Effector memory CD4-positive, alpha-beta T cell (primary cell): ENCODE results near the gene COL21A1.

Source experiments
- DNase-seq, 3 donors: peaks; one replicate each; pipeline ENCODE4 v3.0.0-alpha.2; 2020
- H3K27ac ChIP-seq: 2 replicates; pipeline ENCODE4 v1.7.0; 2013; ENCODE audit warnings: mild to moderate bottlenecking, low read length, moderate library complexity; ENCODE audit not compliant: insufficient read depth, poor library complexity, severe bottlenecking
- H3K27me3 ChIP-seq: replicated peaks from 2 replicates; pipeline ENCODE4 v1.7.0; 2013; ENCODE audit warnings: mild to moderate bottlenecking, low read length; ENCODE audit not compliant: insufficient read depth, control insufficient read depth, poor library complexity, severe bottlenecking
- H3K36me3 ChIP-seq: 2 replicates; pipeline ENCODE4 v1.7.0; 2013; ENCODE audit warnings: mild to moderate bottlenecking, low read length, moderate library complexity; ENCODE audit not compliant: control insufficient read depth, insufficient read depth
- H3K4me1 ChIP-seq: 2 replicates; pipeline ENCODE4 v1.7.0; 2013; ENCODE audit warnings: low read length, mild to moderate bottlenecking; ENCODE audit not compliant: control insufficient read depth, insufficient read depth, poor library complexity, severe bottlenecking
- H3K4me3 ChIP-seq: 2 replicates; pipeline ENCODE4 v1.7.0; 2013; ENCODE audit warnings: low read length, low read depth, mild to moderate bottlenecking; ENCODE audit not compliant: insufficient read depth, poor library complexity, severe bottlenecking
- H3K9me3 ChIP-seq: 2 replicates; pipeline ENCODE4 v1.7.0; 2013; ENCODE audit warnings: mild to moderate bottlenecking, low read length, moderate library complexity; ENCODE audit not compliant: control insufficient read depth

The COL21A1 gene

DNA sequence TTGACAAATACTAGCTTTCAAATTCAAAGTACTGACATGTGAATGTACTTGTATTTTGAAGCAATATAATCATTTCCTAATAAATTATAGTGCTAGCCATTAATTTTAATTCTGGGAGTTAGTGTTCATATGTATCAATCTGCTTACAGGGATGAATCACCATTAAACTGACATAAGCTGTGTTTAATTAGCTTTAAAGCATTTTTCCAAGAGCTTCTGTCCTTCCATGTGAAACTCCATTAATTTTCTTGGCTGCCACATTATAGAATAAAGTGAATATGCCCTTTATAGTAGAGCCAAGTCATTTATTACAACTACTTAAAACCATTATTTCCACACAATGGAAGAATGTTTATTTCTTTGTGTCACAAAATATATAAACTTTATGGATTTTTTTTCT lies 150.8 kb downstream of the COL21A1 start:
- Histone ChIP-seq H3K36me3 (no peaks in the 10 kb centered on the region), H3K4me1 (no peaks in the 10 kb centered on the region), H3K9me3 (no peaks in the 10 kb centered on the region), H3K4me3 (no peak overlapping the region), H3K27me3 (no peaks in the 10 kb centered on the region), H3K27ac (no peak overlapping the region)
- no peak for DNase-seq

DNA sequence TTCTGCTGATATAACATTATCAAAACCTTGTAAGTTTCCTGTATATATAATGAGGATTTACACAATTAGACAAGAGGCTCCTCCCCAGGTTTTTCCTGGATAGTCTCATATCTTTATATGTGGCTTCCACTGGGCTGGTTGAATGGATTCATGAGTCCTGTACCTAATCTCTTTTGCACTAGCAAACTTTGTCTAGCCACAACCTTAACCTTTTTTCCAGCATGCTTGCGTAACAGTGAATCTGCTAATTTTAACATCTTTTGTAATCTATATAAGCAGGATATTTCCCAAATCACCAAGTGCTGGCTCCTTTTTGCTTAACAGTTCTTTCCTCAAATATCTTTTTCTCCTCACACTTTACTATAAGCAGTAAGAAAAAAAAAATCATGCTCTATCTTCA lies 153.6 kb downstream of the COL21A1 start:
- peaks cover 1% of the 10 kb centered on the region for H3K9me3 ChIP-seq
- no peak overlapping the region for H3K4me3 ChIP-seq
- no peaks in the 10 kb centered on the region for H3K4me1 ChIP-seq
- H3K27me3 ChIP-seq, result no peaks in the 10 kb centered on the region
- no peaks in the 10 kb centered on the region for H3K36me3 ChIP-seq
- no peak overlapping the region for H3K27ac ChIP-seq
- no peak for DNase-seq

DNA sequence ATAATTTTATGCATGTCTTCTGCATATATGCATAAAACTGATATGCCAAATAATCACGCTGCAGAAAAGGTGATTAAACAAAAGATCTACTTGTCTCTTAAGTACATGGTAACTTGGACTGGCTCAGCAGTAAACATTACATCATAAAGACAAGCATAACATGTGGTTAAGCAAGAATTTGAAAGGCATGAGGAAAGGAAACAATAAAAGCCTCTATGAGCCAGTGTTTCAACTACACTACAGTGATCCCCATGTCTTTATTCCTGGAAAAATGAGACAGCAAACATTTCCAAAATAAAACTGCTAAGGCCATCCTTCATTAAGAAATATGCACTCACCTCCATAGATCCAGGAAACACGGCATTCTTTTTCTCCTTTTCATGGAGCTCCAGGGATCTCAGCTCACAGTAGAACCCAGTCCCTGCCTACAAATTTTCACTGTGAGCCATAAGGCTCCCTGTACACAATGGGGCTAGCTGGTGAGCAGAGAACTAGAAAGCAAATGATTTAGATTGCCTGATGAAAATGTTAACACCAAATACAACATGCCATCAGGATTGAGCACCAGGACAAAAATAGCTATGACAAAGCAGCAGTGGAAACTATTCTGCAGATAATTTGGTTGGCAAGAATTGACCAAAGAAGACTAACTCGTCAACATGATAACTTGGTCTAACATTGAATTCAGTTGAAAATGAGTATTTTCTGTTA lies 156.1 kb downstream of the COL21A1 start:
- Histone ChIP-seq H3K27ac (no peak overlapping the region), H3K27me3 (no peaks in the 10 kb centered on the region), H3K4me1 (no peaks in the 10 kb centered on the region), H3K9me3 (peaks cover 3% of the 10 kb centered on the region), H3K36me3 (no peaks in the 10 kb centered on the region), H3K4me3 (no peak overlapping the region)
- no peak for DNase-seq

DNA sequence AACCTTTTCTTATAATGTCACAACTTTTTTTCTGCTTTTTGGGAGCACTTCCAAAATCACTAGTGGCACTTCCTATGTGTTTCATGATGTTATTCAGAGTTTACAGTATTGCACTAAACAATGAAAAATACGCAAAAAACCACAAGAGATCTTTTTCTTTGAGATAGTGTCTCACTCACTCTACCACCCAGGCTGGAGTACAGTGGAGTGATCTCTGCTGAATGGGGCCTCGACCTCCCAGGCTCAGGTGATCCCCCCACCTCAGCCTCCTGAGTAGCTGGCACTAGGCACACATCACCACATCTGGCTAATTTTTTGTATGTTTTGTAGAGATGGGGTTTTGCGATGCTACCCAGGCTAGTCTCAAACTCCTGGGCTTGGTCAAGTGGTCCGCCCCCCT lies 158.7 kb downstream of the COL21A1 start:
- Histone ChIP-seq H3K27me3 (no peaks in the 10 kb centered on the region), H3K4me1 (no peaks in the 10 kb centered on the region), H3K36me3 (no peaks in the 10 kb centered on the region), H3K27ac (no peak overlapping the region), H3K9me3 (peaks cover 3% of the 10 kb centered on the region), H3K4me3 (no peak overlapping the region)
- no peak for DNase-seq

DNA sequence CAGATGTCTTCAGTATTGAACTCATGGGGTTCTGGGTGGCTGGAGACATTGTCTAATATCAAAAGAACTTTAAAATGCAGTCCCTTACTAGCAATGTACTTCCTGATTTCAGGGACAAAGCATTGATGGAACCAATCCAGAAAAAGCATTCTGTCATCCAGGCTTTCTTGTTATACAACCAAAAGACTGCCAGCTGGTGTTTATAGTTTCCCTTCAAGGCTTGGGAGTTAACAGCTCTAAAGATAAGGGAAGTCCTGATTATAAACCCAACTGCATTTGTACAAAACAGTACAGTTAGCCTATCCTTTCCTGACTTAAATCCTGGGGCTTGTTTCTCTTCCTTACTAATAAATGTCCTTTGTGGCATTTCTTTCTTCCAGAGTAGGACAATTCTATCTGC lies 160.0 kb downstream of the COL21A1 start:
- peaks cover 3% of the 10 kb centered on the region for H3K9me3 ChIP-seq
- H3K27me3 ChIP-seq, result no peaks in the 10 kb centered on the region
- no peaks in the 10 kb centered on the region for H3K36me3 ChIP-seq
- H3K27ac ChIP-seq, result no peak overlapping the region
- no peaks in the 10 kb centered on the region for H3K4me1 ChIP-seq
- no peak overlapping the region for H3K4me3 ChIP-seq
- no peak for DNase-seq

DNA sequence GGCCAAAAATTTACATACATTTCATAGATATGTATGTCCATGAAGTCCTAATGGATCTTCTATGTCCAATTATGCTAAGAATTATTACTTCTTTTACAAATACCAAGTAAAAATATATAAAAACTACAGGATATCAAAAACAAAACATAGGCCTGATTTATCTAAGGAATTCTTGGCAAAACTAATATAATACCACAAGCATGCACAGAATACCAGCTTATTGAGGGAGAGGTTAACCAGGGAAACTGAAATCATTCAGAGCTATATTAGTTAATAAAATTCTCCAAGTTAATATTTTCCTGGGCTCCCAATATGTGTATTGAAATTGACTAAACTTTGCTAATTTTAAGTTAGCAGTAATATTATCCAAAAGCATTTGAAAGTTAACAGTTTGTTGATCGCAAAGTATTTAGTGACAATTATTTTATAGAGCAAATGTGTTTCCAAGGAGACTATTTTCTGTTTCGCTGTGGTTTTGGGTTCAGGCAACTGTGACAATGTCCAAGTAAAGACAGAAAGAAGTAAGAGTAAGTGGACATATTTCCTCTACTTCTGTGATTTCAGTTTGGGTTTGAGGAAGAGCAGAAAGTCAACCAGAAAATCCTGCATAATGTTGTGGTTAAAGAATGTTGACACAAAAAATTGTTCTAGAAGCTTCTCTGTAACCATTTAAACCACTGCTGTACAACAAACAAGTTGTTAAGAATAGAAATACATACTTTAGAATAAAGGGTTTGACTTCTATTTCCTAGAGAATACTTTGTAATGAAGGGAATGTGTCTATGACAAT lies 167.4 kb downstream of the COL21A1 start:
- H3K4me1 ChIP-seq, result no peaks in the 10 kb centered on the region
- H3K27me3 ChIP-seq, result no peaks in the 10 kb centered on the region
- H3K4me3 ChIP-seq, result no peak overlapping the region
- H3K36me3 ChIP-seq, result no peaks in the 10 kb centered on the region
- no peaks in the 10 kb centered on the region for H3K9me3 ChIP-seq
- DNase-seq, result no peak
- no peak overlapping the region for H3K27ac ChIP-seq

DNA sequence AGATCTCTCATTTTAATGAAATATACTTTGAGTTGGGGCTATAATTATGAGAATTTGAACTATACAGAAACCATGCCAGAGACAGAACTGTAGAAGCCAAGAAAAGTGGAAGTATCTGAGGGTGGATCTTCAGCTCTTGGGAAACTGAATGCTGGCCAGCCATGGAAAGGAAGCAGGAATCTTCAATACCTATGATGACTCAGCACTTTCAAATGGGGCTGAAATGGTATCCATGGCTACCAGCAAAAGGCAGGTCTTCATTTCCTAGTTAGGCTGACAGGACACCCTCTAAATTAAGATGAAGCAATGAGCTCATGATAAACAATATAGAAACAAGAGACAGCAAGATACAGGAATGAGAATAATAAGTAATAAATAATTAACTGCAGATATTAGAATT lies 171.3 kb downstream of the COL21A1 start:
- H3K36me3 ChIP-seq, result no peaks in the 10 kb centered on the region
- H3K27me3 ChIP-seq, result no peaks in the 10 kb centered on the region
- no peaks in the 10 kb centered on the region for H3K9me3 ChIP-seq
- H3K4me3 ChIP-seq, result no peak overlapping the region
- DNase-seq, result no peak
- no peaks in the 10 kb centered on the region for H3K4me1 ChIP-seq
- H3K27ac ChIP-seq, result no peak overlapping the region

DNA sequence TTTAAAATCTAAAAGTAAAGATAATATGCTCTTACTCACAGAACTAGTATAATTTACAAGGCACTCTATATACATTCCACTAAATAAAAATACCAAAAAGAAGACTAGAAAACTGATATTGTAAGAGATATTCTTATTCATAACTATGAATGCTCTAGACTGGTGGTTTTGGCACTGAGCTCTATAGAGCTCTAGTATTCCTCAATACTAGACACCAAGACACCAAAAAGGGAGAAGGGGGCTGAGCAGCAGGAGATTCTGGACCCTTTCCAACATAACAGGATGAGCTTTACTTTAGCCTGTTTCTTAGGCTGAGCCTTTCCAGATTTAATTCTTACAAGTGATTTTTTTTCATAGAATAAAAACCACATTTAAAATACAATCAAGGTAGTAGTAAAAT lies 173.6 kb downstream of the COL21A1 start:
- no peak overlapping the region for H3K4me3 ChIP-seq
- H3K27ac ChIP-seq, result no peak overlapping the region
- no peaks in the 10 kb centered on the region for H3K36me3 ChIP-seq
- H3K27me3 ChIP-seq, result no peaks in the 10 kb centered on the region
- H3K4me1 ChIP-seq, result no peaks in the 10 kb centered on the region
- H3K9me3 ChIP-seq, result no peaks in the 10 kb centered on the region
- no peak for DNase-seq

DNA sequence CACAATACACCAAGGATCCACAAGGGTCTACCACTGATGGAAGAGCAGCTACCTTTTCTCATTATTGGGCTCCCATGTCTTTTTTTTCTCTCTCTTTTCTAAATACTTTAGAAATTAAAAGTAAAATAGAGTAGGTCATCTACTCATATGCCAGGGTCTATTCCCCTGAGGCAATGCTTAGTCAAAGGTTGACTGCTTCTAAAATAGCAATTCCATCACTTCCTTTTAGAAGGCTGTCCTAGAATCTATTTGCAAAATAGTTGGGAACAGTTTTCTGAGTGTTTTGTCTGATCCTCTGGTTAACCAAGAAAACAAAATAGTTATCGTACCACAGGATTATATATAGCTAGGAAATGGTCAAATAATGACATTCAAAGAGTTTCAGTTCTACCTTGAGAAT lies 174.1 kb downstream of the COL21A1 start:
- no peak overlapping the region for H3K27ac ChIP-seq
- H3K9me3 ChIP-seq, result no peaks in the 10 kb centered on the region
- no peak overlapping the region for H3K4me3 ChIP-seq
- no peaks in the 10 kb centered on the region for H3K27me3 ChIP-seq
- H3K4me1 ChIP-seq, result no peaks in the 10 kb centered on the region
- no peaks in the 10 kb centered on the region for H3K36me3 ChIP-seq
- no peak for DNase-seq

DNA sequence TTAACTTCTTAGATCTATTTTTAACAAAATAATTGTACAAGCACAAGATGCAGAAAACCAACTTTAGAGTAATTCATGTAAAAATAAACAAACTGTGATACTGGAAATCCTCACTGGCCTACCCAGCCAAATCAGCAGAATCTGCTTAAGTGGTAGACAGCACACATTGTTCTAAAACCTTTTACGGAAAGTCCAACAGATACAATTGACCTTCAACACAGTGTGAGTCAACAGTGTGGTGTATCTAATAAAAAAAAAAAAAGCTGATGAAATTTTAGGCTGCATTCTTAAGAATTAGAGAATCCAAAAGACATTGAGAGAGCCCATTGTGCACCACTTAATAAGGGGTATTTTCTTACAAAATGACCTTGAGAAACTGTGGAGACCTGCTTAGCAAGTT lies 174.5 kb downstream of the COL21A1 start:
- no peak for DNase-seq
- Histone ChIP-seq H3K36me3 (no peaks in the 10 kb centered on the region), H3K4me1 (no peaks in the 10 kb centered on the region), H3K9me3 (no peaks in the 10 kb centered on the region), H3K27me3 (no peaks in the 10 kb centered on the region), H3K27ac (no peak overlapping the region), H3K4me3 (no peak overlapping the region)
